SU-DHL-6 (cell line): ENCODE results near the gene FXYD7.

Experiments
- H2AFZ ChIP-seq: fragments of 200-600 bp; sonication (generic); 2 replicates; pipeline ENCODE4 v1.6.1; 2014; ENCODE audit warnings: low read depth, mild to moderate bottlenecking, moderate library complexity, mixed read lengths, antibody characterized with exemption, low read length; ENCODE audit not compliant: severe bottlenecking
- H3F3A ChIP-seq: fragments of 200-600 bp; shearing (Covaris generic); 2 replicates; pipeline ENCODE4 v1.6.0; 2016; ENCODE audit warnings: antibody characterized with exemption, mild to moderate bottlenecking; ENCODE audit not compliant: insufficient read depth
- H3K27ac ChIP-seq: fragments of 200-600 bp; sonication (generic); 2 replicates; pipeline ENCODE4 v1.5.1; 2016; ENCODE audit warnings: low read depth, mild to moderate bottlenecking, low read length, moderate library complexity, mixed read lengths
- H3K27me3 ChIP-seq: fragments of 200-600 bp; sonication (generic), shearing (Covaris generic); 2 replicates; pipeline ENCODE4 v1.6.0; 2014; ENCODE audit warnings: mild to moderate bottlenecking, low read length
- H3K36me3 ChIP-seq: fragments of 200-600 bp; sonication (generic); 2 replicates; pipeline ENCODE4 v1.6.1; 2014; ENCODE audit warnings: mild to moderate bottlenecking, low read length, mixed read lengths
- H3K4me2 ChIP-seq: fragments of 300-600, 200-600 bp; shearing (Covaris generic), sonication (generic); 2 replicates; pipeline ENCODE4 v1.6.0; 2014; ENCODE audit warnings: low read length, low read depth, mild to moderate bottlenecking; ENCODE audit not compliant: poor library complexity, severe bottlenecking
- H3K4me3 ChIP-seq: fragments of 200-600 bp; sonication (generic); 2 replicates; pipeline ENCODE4 v1.5.1; 2014; ENCODE audit warnings: antibody characterized with exemption, low read length, mild to moderate bottlenecking, mixed read lengths; ENCODE audit not compliant: insufficient read depth, poor library complexity, severe bottlenecking
- H3K79me2 ChIP-seq: fragments of 200-600 bp; sonication (generic); 2 replicates; pipeline ENCODE4 v1.6.1; 2014; ENCODE audit warnings: mild to moderate bottlenecking, low read length, moderate library complexity; ENCODE audit not compliant: insufficient read depth
- H3K9ac ChIP-seq: fragments of 200-600 bp; sonication (generic); 2 replicates; pipeline ENCODE4 v1.7.0; 2014; ENCODE audit warnings: mild to moderate bottlenecking, low read length
- H3K9me2 ChIP-seq: fragments of 200-600 bp; sonication (generic); replicated peaks from 2 replicates; pipeline ENCODE4 v1.6.1; 2014; ENCODE audit warnings: low read length; ENCODE audit not compliant: insufficient read depth
- H3K9me3 ChIP-seq: fragments of 200-600 bp; sonication (generic); 2 replicates; pipeline ENCODE4 v1.6.1; 2014; ENCODE audit warnings: low read length, mixed read lengths; ENCODE audit not compliant: insufficient read depth
- H4K20me1 ChIP-seq: fragments of 200-600 bp; sonication (generic); 2 replicates; pipeline ENCODE4 v1.6.1; 2014; ENCODE audit warnings: low read depth, mild to moderate bottlenecking, antibody characterized with exemption, low read length, moderate library complexity, mixed read lengths
- EZH2phosphoT487 ChIP-seq: fragments of 200-600 bp; sonication (generic), shearing (Covaris generic); conservative IDR thresholded peaks from 2 replicates; pipeline ENCODE4 v1.6.1; 2018; ENCODE audit warnings: mild to moderate bottlenecking, antibody characterized with exemption, low read length, moderate library complexity, mixed read lengths
- TF ChIP-seq, protein P1 (sequence below): fragments of 200-600 bp; sonication (generic); IDR thresholded peaks from one replicate; pipeline ENCODE4 v1.5.1; 2017; ENCODE audit warnings: antibody characterized with exemption, mild to moderate bottlenecking, low read length, moderate library complexity; ENCODE audit not compliant: insufficient read depth, poor library complexity, severe bottlenecking

FXYD7 gene

GRCh38 chr19:35176181-35176570 is 33.1 kb downstream of the FXYD7 start:
- H2AFZ ChIP-seq, result no peak overlapping the region
- H3K9me2 ChIP-seq, result no peaks in the 10 kb centered on the region
- no peaks in the 10 kb centered on the region for H3K27me3 ChIP-seq
- no peaks in the 10 kb centered on the region for H3K79me2 ChIP-seq
- no peaks in the 10 kb centered on the region for H4K20me1 ChIP-seq
- H3K9ac ChIP-seq, result no peak overlapping the region
- no peak for TF ChIP-seq EZH2phosphoT487
- TF ChIP-seq, protein P1, sequence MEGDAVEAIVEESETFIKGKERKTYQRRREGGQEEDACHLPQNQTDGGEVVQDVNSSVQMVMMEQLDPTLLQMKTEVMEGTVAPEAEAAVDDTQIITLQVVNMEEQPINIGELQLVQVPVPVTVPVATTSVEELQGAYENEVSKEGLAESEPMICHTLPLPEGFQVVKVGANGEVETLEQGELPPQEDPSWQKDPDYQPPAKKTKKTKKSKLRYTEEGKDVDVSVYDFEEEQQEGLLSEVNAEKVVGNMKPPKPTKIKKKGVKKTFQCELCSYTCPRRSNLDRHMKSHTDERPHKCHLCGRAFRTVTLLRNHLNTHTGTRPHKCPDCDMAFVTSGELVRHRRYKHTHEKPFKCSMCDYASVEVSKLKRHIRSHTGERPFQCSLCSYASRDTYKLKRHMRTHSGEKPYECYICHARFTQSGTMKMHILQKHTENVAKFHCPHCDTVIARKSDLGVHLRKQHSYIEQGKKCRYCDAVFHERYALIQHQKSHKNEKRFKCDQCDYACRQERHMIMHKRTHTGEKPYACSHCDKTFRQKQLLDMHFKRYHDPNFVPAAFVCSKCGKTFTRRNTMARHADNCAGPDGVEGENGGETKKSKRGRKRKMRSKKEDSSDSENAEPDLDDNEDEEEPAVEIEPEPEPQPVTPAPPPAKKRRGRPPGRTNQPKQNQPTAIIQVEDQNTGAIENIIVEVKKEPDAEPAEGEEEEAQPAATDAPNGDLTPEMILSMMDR, result no peak
- H3F3A ChIP-seq, result no peaks in the 10 kb centered on the region
- H3K27ac ChIP-seq, result no peak overlapping the region
- no peaks in the 10 kb centered on the region; the same call in 1 of the 2 replicates for H3K9me3 ChIP-seq
- no peaks in the 10 kb centered on the region for H3K36me3 ChIP-seq
- no peak overlapping the region for H3K4me2 ChIP-seq
- H3K4me3 ChIP-seq, result no peak overlapping the region

DNA sequence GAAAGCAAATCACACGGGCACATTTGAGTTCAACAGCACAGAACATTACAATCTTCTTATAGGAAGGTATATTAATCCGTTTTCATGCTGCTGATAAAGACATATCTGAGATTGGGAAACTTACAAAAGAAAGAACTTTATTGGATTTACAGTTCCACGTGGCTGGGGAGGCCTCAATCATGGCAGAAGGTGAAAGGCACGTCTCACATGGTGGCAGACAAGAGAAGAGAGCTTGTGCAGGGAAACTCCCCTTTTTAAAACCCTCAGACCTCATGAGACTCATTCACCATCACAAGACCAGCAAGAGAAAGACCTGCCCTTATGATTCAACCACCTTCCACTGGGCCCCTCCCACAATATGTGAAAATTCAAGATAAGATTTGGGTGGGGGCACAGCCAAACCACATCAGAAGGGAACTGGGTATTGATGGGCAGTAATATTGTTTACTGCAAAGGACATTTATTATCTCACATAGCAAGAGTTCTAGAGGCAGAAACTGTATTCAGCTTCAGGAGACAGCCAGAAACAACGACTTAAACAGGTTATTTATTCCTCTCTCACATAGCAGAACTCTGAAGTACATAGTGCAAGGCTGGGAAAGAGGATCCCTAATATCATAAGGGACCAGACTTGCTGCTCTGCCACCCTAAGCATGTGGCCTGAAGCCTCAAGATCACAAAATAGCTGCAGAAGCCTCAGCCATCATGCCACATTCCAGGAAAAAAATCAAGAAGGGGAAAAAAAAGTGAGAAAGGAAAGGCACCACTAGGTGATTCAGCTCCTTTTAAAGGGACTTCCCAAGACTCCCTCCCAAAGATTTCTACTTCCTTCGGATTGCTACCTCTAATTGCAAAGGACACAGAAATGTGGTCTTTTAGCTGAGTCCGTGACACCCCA is 34.6 kb downstream of the FXYD7 start:
- no peaks in the 10 kb centered on the region; the same call in 1 of the 2 replicates for H3K9me3 ChIP-seq
- no peaks in the 10 kb centered on the region for H4K20me1 ChIP-seq
- no peak overlapping the region for H3K4me2 ChIP-seq
- H3K4me3 ChIP-seq, result no peak overlapping the region
- H3K79me2 ChIP-seq, result no peaks in the 10 kb centered on the region
- H3K27me3 ChIP-seq, result no peaks in the 10 kb centered on the region
- no peaks in the 10 kb centered on the region for H3K9me2 ChIP-seq
- TF ChIP-seq EZH2phosphoT487, result no peak
- TF ChIP-seq, protein P1, result no peak
- no peak overlapping the region for H2AFZ ChIP-seq
- no peaks in the 10 kb centered on the region for H3K36me3 ChIP-seq
- no peaks in the 10 kb centered on the region for H3F3A ChIP-seq
- H3K27ac ChIP-seq, result no peak overlapping the region
- no peak overlapping the region for H3K9ac ChIP-seq

GRCh38 chr19:35178701-35179100 is 35.6 kb downstream of the FXYD7 start:
- H2AFZ ChIP-seq, result no peak overlapping the region
- no peaks in the 10 kb centered on the region for H3F3A ChIP-seq
- no peak overlapping the region for H3K4me3 ChIP-seq
- no peaks in the 10 kb centered on the region for H3K36me3 ChIP-seq
- no peak overlapping the region for H3K4me2 ChIP-seq
- no peaks in the 10 kb centered on the region for H3K9me2 ChIP-seq
- no peaks in the 10 kb centered on the region for H4K20me1 ChIP-seq
- H3K79me2 ChIP-seq, result no peaks in the 10 kb centered on the region
- no peak for TF ChIP-seq EZH2phosphoT487
- TF ChIP-seq, protein P1, result no peak
- H3K9ac ChIP-seq, result no peak overlapping the region
- no peaks in the 10 kb centered on the region; the same call in 1 of the 2 replicates for H3K9me3 ChIP-seq
- H3K27ac ChIP-seq, result no peak overlapping the region
- H3K27me3 ChIP-seq, result no peaks in the 10 kb centered on the region
